Activated T-helper 1 cell treated with Interleukin-2 at 50 U/mL for 16 hours (primary cell): ENCODE data around the gene ALOX15B.
A peak's percentile ranks its signal among the peaks of the same experiment; 100 is the strongest.

ENCODE experiments used
- DNase-seq: peaks from one replicate; pipeline ENCODE4 v3.0.0-alpha.2; 2020; ENCODE audit warnings: low read depth

The ALOX15B gene

GRCh38 chr17:8038954-8039610 is at the start of gene ALOX15B:
TSS of gene ALOX15B (plus strand) at chr17:8039059. CDS start at chr17:8039156, 97 bp downstream.
- no peak for DNase-seq

- DNase-seq = peak; percentile 87
These were observed 48.8 kb upstream of the ALOX15B start for GRCh38 chr17:7989781-7990655.

- DNase-seq = no peak
These were observed 46.3 kb upstream of the ALOX15B start for GRCh38 chr17:7992516-7992915.

GRCh38 chr17:7992924-7993323 is 45.9 kb upstream of the ALOX15B start:
- DNase-seq = no peak

- DNase-seq = no peak
These were observed 44.8 kb upstream of the ALOX15B start for GRCh38 chr17:7993972-7994589.

- DNase-seq = no peak
These were observed 43.1 kb upstream of the ALOX15B start for GRCh38 chr17:7995724-7996123.

- no peak for DNase-seq
These were observed 41.7 kb upstream of the ALOX15B start for GRCh38 chr17:7997186-7997585.

- DNase-seq = no peak
These were observed 36.7 kb upstream of the ALOX15B start, which contains the start of gene GUCY2D for GRCh38 chr17:8001976-8002720. TSS of gene GUCY2D (plus strand) at chr17:8002615. CDS start at chr17:8003048, 433 bp downstream.

GRCh38 chr17:8002721-8003593 is 35.9 kb upstream of the ALOX15B start:
- no peak for DNase-seq

- no peak for DNase-seq
These were observed 35.2 kb upstream of the ALOX15B start for GRCh38 chr17:8003594-8004181.

GRCh38 chr17:8004899-8005298 is 34.0 kb upstream of the ALOX15B start:
- no peak for DNase-seq

GRCh38 chr17:8005357-8005756 is 33.5 kb upstream of the ALOX15B start:
- no peak for DNase-seq

GRCh38 chr17:8005967-8006730 is 32.7 kb upstream of the ALOX15B start:
- no peak for DNase-seq

GRCh38 chr17:8006836-8007680 is 31.8 kb upstream of the ALOX15B start:
- DNase-seq = no peak

GRCh38 chr17:8007836-8008235 is 31.0 kb upstream of the ALOX15B start:
- DNase-seq = no peak

GRCh38 chr17:8012045-8012580 is 26.7 kb upstream of the ALOX15B start:
- DNase-seq = no peak

GRCh38 chr17:8012996-8013640 is 25.7 kb upstream of the ALOX15B start:
- no peak for DNase-seq
